HPDE6-E6E7 (cell line): ENCODE measurements around the gene LTA4H.
"Not testable (repeated sequence)": the region's sequence is repeated elsewhere in the genome, so short reads cannot be mapped to it uniquely, and the experiment has no call there.

ENCODE experiments used
- DNase-seq: peaks from one replicate; pipeline ENCODE4 v3.0.0; 2011; ENCODE audit warnings: missing footprints; ENCODE audit errors: extremely low spot score

The LTA4H gene

DNA sequence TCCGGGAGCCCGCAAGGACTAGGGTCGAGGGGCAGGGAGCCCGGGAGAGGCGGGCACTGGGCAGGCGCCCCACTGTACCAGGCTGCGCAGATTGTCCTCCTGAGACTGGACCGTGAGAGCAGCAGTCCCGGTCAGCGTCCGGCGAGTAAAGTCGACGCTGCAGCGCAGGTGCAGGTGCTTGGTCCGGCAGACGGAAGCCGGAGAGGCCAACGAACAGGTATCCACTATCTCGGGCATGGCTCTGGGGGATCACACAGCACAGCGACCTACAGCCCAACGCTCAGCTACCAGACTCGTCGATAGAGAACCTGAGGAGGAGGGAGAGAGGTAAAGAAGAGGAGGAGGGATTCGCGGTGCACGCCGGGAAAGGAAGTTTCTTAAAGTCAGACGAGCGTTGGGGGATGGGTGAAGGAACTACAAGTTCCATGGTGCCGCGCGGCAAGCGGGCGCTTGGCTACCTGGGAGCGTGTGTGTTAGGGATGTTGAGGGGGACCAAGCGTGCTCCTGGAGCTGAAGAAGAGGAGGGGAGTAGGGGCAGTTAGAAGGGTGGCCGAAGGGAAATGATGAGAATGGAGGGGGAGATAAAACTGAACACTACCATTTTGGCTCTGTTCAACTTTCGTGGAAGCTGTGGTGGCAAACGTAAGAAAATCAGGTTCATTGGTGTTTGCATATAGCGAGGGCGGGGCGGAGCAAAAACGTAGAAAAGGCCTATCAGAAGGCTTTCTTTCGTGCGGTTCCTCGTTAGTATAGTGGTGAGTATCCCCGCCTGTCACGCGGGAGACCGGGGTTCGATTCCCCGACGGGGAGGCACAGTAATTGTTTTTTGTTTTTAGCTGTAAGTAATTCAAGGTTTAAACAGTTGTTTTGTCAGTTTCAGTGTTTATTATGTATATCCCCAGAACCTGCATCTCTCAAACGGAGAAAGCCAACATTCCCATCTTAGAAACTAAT is at the start of gene LTA4H:
LTA4H (minus strand) TSS at position 305 of the 954 bp plus-strand sequence; CDS start at position 237, 68 bp downstream.
- DNase-seq, result peak; percentile 90

DNA sequence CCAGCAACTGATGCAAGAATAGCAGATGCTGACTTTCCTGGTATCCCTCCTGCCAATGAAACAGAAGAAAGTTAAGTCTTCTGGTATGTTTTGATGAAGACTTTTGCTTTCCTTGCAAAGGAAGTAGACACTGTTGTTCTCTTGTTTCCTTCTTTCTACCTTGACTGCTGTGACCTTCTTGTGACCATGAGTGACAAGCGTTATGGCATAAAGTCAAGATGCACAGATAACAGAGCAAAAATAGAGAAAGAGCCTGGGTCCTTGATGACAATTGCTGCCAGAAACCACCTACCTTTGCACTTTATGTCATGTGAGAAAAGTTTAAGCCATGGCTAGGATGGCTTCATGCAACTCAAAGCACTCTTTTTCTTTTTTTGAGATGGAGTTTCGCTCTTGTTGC is 49.2 kb upstream of the LTA4H start:
- DNase-seq, result no peak

DNA sequence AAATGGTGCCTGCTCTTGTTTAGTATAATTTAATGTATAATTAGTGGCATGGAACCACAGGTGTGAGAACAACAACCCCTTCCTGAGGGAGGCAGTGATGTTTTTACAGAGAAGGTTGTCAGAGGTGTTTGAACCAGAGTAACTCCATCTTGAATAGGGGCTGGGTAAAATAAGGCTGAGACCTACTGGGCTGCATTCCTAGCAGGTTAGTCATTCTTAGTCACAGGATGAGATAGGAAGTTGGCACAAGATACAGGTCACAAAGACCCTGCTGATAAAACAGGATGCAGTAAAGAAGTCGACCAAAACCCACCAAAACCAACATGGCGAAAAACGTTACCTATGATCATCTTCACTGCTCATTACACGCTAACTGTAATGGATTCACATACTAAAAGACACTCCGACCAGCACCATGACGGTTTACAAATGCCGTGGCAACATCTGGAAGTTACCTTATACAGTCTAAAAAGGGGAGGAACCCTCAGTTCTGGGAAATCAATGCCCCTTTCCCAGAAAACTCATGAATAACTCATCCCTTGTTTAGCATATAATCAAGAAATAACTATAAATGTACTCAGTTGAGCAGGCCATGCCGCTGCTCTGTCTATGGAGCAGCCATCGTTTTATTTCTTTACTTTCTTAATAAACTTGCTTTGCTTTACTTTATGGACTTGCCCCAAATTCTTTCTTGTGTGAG is 47.8 kb upstream of the LTA4H start:
- no peak for DNase-seq

GRCh38 chr12:96081596-96081995 is 46.2 kb upstream of the LTA4H start:
- DNase-seq, result no peak

DNA sequence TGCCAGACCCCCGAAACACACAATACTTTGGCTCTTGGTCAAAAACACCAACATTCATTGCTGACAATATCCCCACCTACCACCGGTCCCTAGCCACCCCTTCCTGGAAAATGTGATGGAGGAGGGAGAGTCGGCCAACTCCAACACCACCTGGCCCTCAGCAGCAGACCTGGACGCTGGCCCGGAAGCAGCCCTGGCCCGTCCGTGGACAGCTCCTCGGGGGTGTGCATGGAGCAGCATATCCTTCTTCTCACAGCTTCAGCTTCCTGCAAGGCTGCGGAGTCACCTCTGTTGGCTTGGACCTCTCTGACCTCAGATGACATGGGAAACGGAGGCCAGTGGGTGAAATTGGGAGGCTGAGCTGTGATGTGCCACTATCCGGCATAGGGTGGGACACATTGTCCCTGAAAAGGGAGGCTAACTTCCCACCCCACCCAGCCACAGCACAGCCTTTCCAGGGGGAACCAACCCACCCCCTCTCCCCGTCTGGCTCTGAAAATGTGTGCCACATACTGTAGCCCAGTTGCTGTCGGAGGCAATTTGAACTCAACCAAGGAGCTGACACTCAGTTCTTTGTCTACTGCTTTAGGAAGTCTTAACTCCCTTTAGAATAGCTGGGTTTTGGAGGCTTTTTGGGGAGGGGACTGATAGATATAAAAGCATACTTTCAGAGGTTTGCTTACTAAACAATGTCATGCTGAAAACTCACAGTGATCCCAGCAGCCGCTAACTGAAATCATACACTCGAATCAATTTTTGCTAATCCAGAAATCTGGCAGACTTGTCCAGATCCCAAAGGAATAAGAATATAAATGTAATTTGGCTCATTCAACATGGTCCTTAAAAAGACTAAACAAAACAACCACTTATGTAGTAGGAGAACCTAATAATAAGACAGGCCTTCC is 43.1 kb upstream of the LTA4H start:
- DNase-seq, result no peak

GRCh38 chr12:96077081-96077480 is 41.7 kb upstream of the LTA4H start:
- no peak for DNase-seq

DNA sequence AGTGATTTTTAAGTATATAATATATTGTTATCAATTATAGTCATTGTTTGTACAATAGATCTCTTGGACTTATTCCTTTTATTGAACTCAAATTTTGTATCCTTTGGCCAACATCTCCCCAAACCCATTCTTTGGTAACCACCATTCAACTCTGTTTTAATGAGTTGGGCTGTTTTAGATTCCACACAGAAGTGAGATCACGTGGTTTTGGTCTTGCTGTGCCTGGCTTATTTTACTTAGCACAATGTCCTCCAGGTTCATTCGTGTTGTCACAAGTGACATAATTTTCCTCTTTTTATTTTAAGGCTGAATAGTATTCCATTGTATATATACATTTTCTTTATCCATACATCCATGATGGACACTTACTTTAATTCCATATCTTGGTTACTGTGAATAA is 40.2 kb upstream of the LTA4H start:
- DNase-seq, result no peak

- peak; percentile 85 for DNase-seq
Observed at GRCh38 chr12:96073346-96074330, 38.3 kb upstream of the LTA4H start.

GRCh38 chr12:96070670-96071279 is 35.4 kb upstream of the LTA4H start:
- no peak for DNase-seq

DNA sequence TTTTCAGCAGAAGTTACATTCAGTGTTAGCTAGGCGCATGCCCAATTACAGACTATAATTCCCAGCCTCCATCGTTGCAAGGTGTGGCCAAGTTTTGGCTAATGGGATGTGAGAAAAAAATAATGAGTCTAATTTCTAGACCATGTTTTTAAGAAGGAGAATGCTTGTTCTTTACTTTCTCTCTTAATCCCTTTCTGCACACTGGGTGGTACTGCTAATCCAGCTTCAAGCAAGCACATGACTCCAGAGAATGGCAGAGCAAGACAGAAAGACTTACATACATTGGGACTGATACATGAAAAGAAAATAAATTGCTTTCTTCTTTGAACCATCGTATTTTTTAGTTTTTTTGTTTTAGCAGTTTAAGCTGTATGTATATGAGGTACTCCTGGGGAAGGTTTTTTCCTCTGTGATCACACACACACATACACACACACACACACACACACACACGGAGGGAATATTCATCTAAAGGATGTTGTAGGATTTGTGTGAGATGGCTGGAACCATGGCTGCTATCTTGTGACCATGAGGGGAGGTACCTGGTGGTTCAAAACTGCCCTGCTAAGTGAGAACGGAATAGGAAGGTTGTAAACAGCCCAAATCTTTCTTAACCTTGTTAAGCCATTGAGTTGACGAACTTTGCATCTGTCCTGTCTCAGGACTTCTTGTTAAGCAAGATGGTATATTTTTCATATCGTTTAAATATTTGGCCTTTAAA is 34.3 kb upstream of the LTA4H start:
- DNase-seq, result no peak

- no peak for DNase-seq
Observed at GRCh38 chr12:96068636-96069035, 33.2 kb upstream of the LTA4H start.

DNA sequence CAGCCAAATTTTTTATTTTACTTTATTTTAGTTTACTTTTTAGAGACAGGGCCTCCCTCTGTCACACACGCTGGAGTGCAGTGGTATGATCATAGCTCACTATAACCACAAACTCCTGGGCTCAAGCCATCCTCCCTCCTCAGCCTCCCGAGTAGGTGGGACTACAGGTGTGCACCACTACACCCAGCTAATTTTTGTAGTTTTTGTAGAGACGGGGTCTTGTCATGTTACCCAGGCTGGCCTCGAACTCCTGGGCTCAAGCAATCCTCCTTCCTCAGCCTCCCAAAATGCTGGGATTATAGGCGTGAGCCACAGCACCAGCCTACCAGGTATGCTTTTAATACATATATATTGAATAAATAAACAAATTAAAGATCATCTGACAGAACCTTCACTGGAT is 32.7 kb upstream of the LTA4H start:
- DNase-seq, result no peak

DNA sequence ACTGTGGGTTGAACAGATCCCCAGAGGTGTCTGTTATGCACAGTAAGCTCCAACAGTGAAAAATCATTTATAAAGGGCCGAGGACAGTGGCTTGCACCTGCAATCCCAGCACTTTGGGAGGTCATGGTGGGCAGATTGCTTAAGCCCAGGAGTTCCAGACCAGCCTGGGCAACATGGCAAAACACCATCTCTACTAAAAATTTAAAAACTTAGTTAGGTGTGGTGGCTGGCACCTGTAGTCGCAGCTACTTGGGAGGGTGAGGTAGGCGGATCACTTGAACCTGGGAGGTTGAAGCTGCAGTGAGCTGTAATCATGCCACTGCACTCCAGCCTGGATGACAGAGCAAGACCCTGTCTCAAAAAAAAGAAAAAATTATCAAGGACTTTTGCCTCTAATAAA is 30.4 kb upstream of the LTA4H start:
- DNase-seq, result not testable (repeated sequence)

DNA sequence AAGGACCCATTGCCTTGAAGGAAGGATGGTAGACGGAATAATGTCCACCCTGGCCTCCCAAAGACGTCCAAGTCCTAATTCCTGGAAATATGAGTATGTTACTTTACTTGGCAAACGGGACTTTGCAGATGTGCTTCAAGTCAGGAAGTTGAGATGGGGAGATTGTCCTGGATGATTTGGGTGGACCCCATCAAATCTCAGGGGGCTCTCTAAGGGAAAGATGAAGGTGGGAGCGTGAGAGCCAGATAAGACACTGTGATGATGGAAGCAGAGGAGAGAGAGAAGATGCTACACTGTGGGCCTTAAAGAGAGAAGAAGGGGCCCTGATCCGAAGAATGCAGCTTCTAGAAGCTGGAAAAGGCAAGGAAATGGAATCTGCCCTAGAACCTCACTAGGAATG is 29.6 kb upstream of the LTA4H start:
- DNase-seq, result no peak

GRCh38 chr12:96064271-96064670 is 28.9 kb upstream of the LTA4H start:
- no peak for DNase-seq

DNA sequence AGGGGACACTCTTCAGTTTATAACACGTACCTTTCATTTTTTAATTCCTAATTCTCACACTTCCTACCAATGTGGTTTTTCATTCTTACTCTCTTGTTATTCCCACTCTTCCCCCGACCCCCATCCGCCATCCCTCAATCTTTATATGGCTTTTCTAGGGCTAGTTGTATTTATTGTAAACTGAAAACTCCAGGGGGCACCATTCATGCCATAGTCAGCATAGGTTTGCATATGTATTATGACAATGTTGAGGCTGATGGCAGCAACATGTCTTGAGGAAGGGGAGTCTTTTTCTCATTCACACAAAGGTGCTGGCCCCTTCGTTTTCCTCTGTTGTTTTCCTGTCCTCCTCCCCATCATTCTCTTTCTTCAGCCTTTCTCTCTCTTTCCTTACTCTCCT is 27.7 kb upstream of the LTA4H start:
- DNase-seq, result no peak

DNA sequence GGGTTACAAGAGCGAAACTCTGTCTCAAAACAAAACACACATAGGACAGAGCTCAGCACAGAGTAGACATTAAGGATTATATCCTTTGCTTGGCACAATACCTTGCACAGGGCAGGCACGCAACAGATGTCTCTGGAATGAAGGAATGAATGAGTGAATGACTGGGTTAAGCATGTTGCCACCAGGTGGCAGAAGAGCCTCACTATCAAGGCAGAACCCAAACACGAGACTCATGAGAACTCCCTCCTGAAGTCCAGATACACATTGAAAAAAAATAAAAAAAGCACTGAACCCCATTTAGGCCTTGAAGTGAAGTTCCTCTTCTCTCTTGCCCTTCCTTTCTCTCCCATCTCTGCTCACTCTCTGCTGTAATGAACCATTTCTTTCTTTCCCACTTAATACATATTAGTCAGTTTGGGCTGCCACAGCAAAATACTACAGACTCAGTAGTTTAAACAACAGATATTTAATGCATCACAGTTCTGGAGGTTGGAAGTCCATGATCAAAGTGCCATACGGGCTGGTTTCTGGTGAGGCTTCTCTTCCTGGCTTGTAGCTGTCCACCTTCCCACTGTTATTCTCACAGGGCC is 26.6 kb upstream of the LTA4H start:
- DNase-seq, result peak; percentile 62

GRCh38 chr12:96061323-96061722 is 25.9 kb upstream of the LTA4H start:
- DNase-seq, result no peak

GRCh38 chr12:96060041-96060440 is 24.7 kb upstream of the LTA4H start:
- no peak for DNase-seq
